OCI-LY7 (cell line): ENCODE results near the gene FEV. TPM values are rescaled to one million over a fixed set of nuclear protein-coding genes. Genes with fewer than 3 reads are reported as not detected.

Experiments used
- Bru-seq: library from RNA; stranded (reverse); fragments of 400-500 nt; gene quantifications from one replicate; lab custom pipeline; 2021; lab: Mats Ljungman, UMichigan
- BruChase-seq, 2 experiments: library from RNA; stranded (reverse); fragments of 400-500 nt; gene quantifications; one replicate each; lab custom pipeline; 2021; lab: Mats Ljungman, UMichigan
- BruUV-seq: library from RNA; stranded (reverse); fragments of 400-500 nt; replicated peaks from 2 replicates; lab custom pipeline; 2021; lab: Mats Ljungman, UMichigan
- CTCF ChIA-PET: fragments of 300-600 bp; sonication (Branson Sonifier 250); formaldehyde crosslinking; loops from one replicate; lab custom pipeline; 2022; ENCODE audit warnings: antibody characterized with exemption; ENCODE audit not compliant: unreplicated experiment; lab: Charles Lee
- POLR2A ChIA-PET: fragments of 300-600 bp; sonication (Branson Sonifier 250); formaldehyde crosslinking; loops from one replicate; lab custom pipeline; 2022; ENCODE audit warnings: antibody characterized with exemption; lab: Charles Lee
- DNase-seq: peaks from one replicate; pipeline ENCODE4 v3.0.0-alpha.2; 2015; ENCODE audit warnings: low spot score
- H2AFZ ChIP-seq: fragments of 200-600 bp; sonication (generic), shearing (Covaris generic); 2 replicates; pipeline ENCODE4 v1.6.1; 2014; ENCODE audit warnings: mild to moderate bottlenecking, antibody characterized with exemption, low read length, moderate library complexity
- H3K27ac ChIP-seq: fragments of 200-600 bp; sonication (generic); 2 replicates; pipeline ENCODE4 v1.5.1; 2014; ENCODE audit warnings: mixed run types, low read depth, mild to moderate bottlenecking, moderate library complexity, low read length, inconsistent platforms; ENCODE audit not compliant: poor library complexity, severe bottlenecking
- H3K36me3 ChIP-seq: fragments of 200-600 bp; sonication (generic); 2 replicates; pipeline ENCODE4 v1.6.1; 2014; ENCODE audit warnings: mild to moderate bottlenecking, antibody characterized with exemption, low read length, moderate library complexity, mixed read lengths; ENCODE audit not compliant: insufficient read depth
- H3K4me1 ChIP-seq: fragments of 200-600 bp; sonication (generic); 2 replicates; pipeline ENCODE4 v1.5.1; 2014; ENCODE audit warnings: mild to moderate bottlenecking, low read length; ENCODE audit not compliant: insufficient read depth, poor library complexity, severe bottlenecking
- H3K4me2 ChIP-seq: fragments of 200-600 bp; sonication (generic); 2 replicates; pipeline ENCODE4 v1.6.1; 2014; ENCODE audit warnings: mild to moderate bottlenecking, low read length
- H3K4me3 ChIP-seq: fragments of 200-600 bp; sonication (generic); 2 replicates; pipeline ENCODE4 v1.5.1; 2014; ENCODE audit warnings: mild to moderate bottlenecking, low read depth, low read length; ENCODE audit not compliant: poor library complexity, severe bottlenecking
- H3K79me2 ChIP-seq: fragments of 200-600 bp; sonication (generic); 2 replicates; pipeline ENCODE4 v1.6.1; 2016; ENCODE audit warnings: low read depth, mild to moderate bottlenecking, low read length, moderate library complexity, mixed read lengths; ENCODE audit not compliant: insufficient read depth
- H3K9me2 ChIP-seq: fragments of 200-600 bp; sonication (generic); 2 replicates; pipeline ENCODE4 v1.6.1; 2016; ENCODE audit warnings: mild to moderate bottlenecking, low read length, mixed read lengths; ENCODE audit not compliant: insufficient read depth
- H3K9me3 ChIP-seq: fragments of 200-600 bp; sonication (generic); 2 replicates; pipeline ENCODE4 v1.6.1; 2014; ENCODE audit warnings: mild to moderate bottlenecking, mixed run types, low read length, mixed read lengths
- H4K20me1 ChIP-seq: fragments of 200-600 bp; sonication (generic); 2 replicates; pipeline ENCODE4 v1.6.1; 2014; ENCODE audit warnings: mild to moderate bottlenecking, antibody characterized with exemption, low read length, moderate library complexity, mixed read lengths; ENCODE audit not compliant: insufficient read depth
- CTCF ChIP-seq: fragments of 200-600 bp; sonication (generic); conservative IDR thresholded peaks from 2 replicates; pipeline ENCODE4 v1.5.1; 2014; ENCODE audit warnings: mild to moderate bottlenecking, antibody characterized with exemption, low read length, moderate library complexity, mixed read lengths
- EZH2phosphoT487 ChIP-seq: fragments of 200-600 bp; sonication (generic); IDR thresholded peaks from 2 replicates; pipeline ENCODE4 v1.6.1; 2018; ENCODE audit warnings: low read depth, borderline replicate concordance, mild to moderate bottlenecking, mixed run types, antibody characterized with exemption, low read length, moderate library complexity, mixed read lengths
- intact Hi-C: fragments of 100-400 bp; cut with micrococcal nuclease; formaldehyde crosslinking; loops from one replicate; pipeline ENCODE4 v1.10.0; 2022; ENCODE audit not compliant: unreplicated experiment
- long read RNA-seq: library from polyadenylated mRNA; stranded (forward); transcript quantifications from one replicate; pipeline ENCODE4 v2.0.0, GENCODE V29; 2022
- total RNA-seq, 2 experiments: library from RNA; depleted of rRNA in 1 of 2; stranded (reverse); fragments of >200 nt in 1 of 2; shearing (Covaris generic) in 1 of 2; gene quantifications; 2 replicates each; pipeline ENCODE4 v1.2.3, GENCODE V29; 2014 to 2022

The FEV gene
- total RNA-seq (2014; rRNA removed; shearing (Covaris generic)) (not detected in 2 replicates), total RNA-seq (2022) (not detected in 2 replicates), Bru-seq, nascent RNA (not detected), BruChase-seq, experiment 1, labeled RNA remaining after a 6-hour chase (not detected), BruChase-seq, experiment 2, labeled RNA remaining after a 2-hour chase (not detected)
- long read RNA-seq: 0 reads

- no TSS peak for BruUV-seq
- Histone ChIP-seq H3K4me1 (no peaks in the 10 kb centered on the region), H3K9me3 (no peaks in the 10 kb centered on the region), H4K20me1 (no peaks in the 10 kb centered on the region), H2AFZ (no peak within 1 kb of the TSS), H3K4me3 (no peak within 1 kb of the TSS), H3K79me2 (no peaks in the 10 kb centered on the region), H3K27ac (no peak within 1 kb of the TSS), H3K4me2 (no peak within 1 kb of the TSS), H3K36me3 (no peaks in the 10 kb centered on the region), H3K9me2 (no peaks in the 10 kb centered on the region)
- ChIA-PET POLR2A (no interaction called here), CTCF (no interaction called here)
- intact Hi-C loops: no loop called here
- no peak for TF ChIP-seq CTCF
- TF ChIP-seq EZH2phosphoT487: no peak
- no peak for DNase-seq
Observed at GRCh38 chr2:218985021-218985324, at the start of gene FEV. FEV (minus strand) TSS chr2:218985184; CDS start chr2:218985075, 109 bp downstream.

- H3K4me3 ChIP-seq: no peak overlapping the region
- intact Hi-C loops: no loop called here
- no peaks in the 10 kb centered on the region for H3K9me2 ChIP-seq
- BruUV-seq: no TSS peak
- ChIA-PET CTCF (interaction anchor here (0.5 kb wide), 1 partner anchor 162 kb away, joined by 3 read pairs; no protein-coding TSS in a partner anchor), POLR2A (interaction anchor here (0.6 to 0.9 kb wide), 2 partner anchors 21 to 126 kb away, joined by 3 read pairs; no protein-coding TSS in a partner anchor)
- no peak for TF ChIP-seq EZH2phosphoT487
- no peak for TF ChIP-seq CTCF
- H3K9me3 ChIP-seq: no peaks in the 10 kb centered on the region
- H3K4me1 ChIP-seq: no peaks in the 10 kb centered on the region
- H3K36me3 ChIP-seq: no peaks in the 10 kb centered on the region
- no peak for DNase-seq
- no peak overlapping the region for H3K27ac ChIP-seq
- no peaks in the 10 kb centered on the region for H3K79me2 ChIP-seq
- no peaks in the 10 kb centered on the region for H4K20me1 ChIP-seq
- H2AFZ ChIP-seq: no peak overlapping the region
- H3K4me2 ChIP-seq: no peak overlapping the region
Observed at GRCh38 chr2:219032051-219032745, 47.2 kb upstream of the FEV start.
